K562 (cell line): ENCODE results near the gene PLEKHM1.
"Not testable (repeated sequence)": the region's sequence is repeated elsewhere in the genome, so short reads cannot be mapped to it uniquely, and the experiment has no call there.

Experiments
- JUNB ChIP-seq: fragments of 450-650 bp; formaldehyde crosslinking; conservative IDR thresholded peaks from 2 replicates; pipeline ENCODE4 v1.4.0; 2020; ENCODE audit warnings: mild to moderate bottlenecking
- MAFK ChIP-seq: IDR thresholded peaks from 2 replicates; pipeline ENCODE4 v1.6.1; 2011; ENCODE audit warnings: low read length, improper control_type of control experiment
- NR2C2 ChIP-seq, 2 experiments: fragments of 200-800 bp in 1 of 2; sonication (Bioruptor generic) in 1 of 2; sonication (generic) in 1 of 2; formaldehyde crosslinking in 1 of 2; IDR thresholded peaks; 2 replicates each; pipeline versions ENCODE4 v1.6.1 to v1.8.0; 2016 to 2022; ENCODE audit warnings: mild to moderate bottlenecking in 1 of 2, missing compliant biosample characterization in 1 of 2, missing genetic modification characterization in 1 of 2, missing genetic modification reagents in 1 of 2
- POLR2A ChIP-seq: fragments of 450-650 bp; conservative IDR thresholded peaks from 2 replicates; pipeline ENCODE4 v1.6.1; 2016
- SAFB ChIP-seq: fragments of 200-400 bp; formaldehyde crosslinking; IDR thresholded peaks from 2 replicates; pipeline ENCODE4 v1.6.1; 2017; ENCODE audit warnings: low read depth, low read length, borderline replicate concordance
- SMC3 ChIP-seq: conservative IDR thresholded peaks from 2 replicates; pipeline ENCODE4 v1.6.1; 2011; ENCODE audit warnings: low read depth, low read length, improper control_type of control experiment; ENCODE audit not compliant: insufficient read depth
- SP2 ChIP-seq: IDR thresholded peaks from 2 replicates; pipeline ENCODE4 v1.6.1; 2011; ENCODE audit warnings: mild to moderate bottlenecking, low read depth, low read length, moderate library complexity; ENCODE audit not compliant: poor library complexity, severe bottlenecking; ENCODE audit errors: extremely low read depth
- TRIM24 ChIP-seq, 2 experiments: fragments of 450-650 bp; IDR thresholded peaks; 2 replicates each; pipeline ENCODE4 v1.6.1; 2016
- WHSC1 ChIP-seq: IDR thresholded peaks from one replicate; pipeline ENCODE4 v1.6.1; 2012; ENCODE audit warnings: low read length, control low read depth, inconsistent platforms
- TF ChIP-seq, protein P1 (sequence below): fragments of 250-450 bp; sonication (Bioruptor Pico); IDR thresholded peaks from 2 replicates; pipeline ENCODE4 v1.4.0; 2020; ENCODE audit warnings: mild to moderate bottlenecking

DNA sequence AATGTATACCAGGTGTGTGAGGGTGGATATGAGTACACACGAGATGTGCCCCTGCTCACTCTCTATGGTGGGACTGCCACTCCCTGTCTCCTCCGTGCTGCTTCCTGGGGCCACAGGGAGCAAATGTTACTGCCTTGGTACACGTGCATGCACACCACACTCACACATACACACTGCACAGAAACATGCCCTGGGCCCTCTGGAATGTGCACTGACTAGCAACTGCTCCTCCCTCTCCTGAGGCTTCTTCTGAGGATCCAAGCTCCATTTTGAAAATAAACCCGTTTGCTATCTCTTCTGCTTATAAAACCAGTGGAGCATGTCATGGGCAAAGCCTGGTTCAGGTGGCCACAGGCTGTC lies 21.3 kb downstream of the PLEKHM1 start:
- TF ChIP-seq POLR2A; TRIM24 (IDR thresholded peaks at IDR 0.05); SAFB; JUNB (CRISPR knock-in tag); WHSC1; SMC3; SP2; MAFK; NR2C2 (CRISPR knock-in tag; IDR thresholded peaks at IDR 0.05); NR2C2 (tag; IDR thresholded peaks at IDR 0.05): not testable (repeated sequence)
- TF ChIP-seq, protein P1, sequence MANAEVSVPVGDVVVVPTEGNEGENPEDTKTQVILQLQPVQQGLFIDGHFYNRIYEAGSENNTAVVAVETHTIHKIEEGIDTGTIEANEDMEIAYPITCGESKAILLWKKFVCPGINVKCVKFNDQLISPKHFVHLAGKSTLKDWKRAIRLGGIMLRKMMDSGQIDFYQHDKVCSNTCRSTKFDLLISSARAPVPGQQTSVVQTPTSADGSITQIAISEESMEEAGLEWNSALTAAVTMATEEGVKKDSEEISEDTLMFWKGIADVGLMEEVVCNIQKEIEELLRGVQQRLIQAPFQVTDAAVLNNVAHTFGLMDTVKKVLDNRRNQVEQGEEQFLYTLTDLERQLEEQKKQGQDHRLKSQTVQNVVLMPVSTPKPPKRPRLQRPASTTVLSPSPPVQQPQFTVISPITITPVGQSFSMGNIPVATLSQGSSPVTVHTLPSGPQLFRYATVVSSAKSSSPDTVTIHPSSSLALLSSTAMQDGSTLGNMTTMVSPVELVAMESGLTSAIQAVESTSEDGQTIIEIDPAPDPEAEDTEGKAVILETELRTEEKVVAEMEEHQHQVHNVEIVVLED (CRISPR knock-in tag) = not testable (repeated sequence)
